GM18511 (cell line): Measurements from ENCODE around the gene NACC2.
"Not testable (repeated sequence)": the region's sequence is repeated elsewhere in the genome, so short reads cannot be mapped to it uniquely, and the experiment has no call there.

Experiments used
- ATAC-seq: cut with Tn5 transposase; IDR thresholded peaks from one replicate; pipeline ENCODE4 v1.9.1; 2021; ENCODE audit warnings: mild to moderate bottlenecking, moderate library complexity; ENCODE audit not compliant: unreplicated experiment

The NACC2 gene

DNA sequence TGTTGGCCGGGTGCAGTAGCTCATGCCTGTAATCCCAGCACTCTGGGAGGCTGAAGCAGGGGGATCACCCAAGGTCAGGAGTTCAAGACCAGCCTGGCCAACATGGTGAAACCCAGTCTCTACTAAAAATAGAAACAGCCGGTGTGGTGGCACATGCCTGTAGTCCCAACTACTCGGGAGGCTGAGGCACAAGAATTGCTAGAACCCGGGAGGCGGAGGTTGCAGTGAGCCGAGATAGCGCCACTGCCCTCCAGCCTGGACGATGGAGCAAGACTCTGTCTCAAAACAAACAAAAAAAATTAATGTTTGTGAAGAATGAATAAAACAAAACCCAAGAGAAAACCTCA, 68.2 kb downstream of the NACC2 start:
- not testable (repeated sequence) for ATAC-seq

DNA sequence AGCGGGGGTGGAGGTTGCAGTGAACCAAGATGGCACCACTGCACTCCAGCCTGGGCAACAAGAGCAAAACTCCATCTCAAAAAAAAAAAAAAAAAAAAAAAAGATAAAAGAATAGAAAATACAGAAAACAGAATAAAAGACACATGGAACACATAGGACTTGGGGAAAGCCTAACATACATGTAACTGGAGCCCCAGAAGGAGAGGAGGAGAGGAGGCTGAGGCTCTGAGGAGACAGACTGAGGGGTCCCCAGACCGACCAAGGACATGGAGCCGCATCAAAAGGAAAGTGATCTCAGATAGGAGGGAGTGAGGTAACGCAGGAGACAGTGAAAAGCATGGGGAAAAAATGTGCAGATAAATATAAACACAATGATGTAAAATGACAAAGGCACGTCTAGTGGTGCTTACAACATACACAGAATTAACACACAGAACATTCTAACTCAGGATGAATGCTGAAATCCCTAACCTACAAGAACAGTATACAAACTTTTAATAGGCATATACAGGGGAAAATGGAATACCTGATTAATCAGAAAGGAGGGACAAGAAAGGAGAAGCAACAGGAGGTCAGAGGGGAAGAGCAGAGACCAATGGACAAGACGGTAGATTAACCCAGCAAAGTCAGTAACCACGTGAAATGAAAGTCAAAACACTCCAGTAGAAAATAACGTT, 68.7 kb downstream of the NACC2 start:
- ATAC-seq: no peak

DNA sequence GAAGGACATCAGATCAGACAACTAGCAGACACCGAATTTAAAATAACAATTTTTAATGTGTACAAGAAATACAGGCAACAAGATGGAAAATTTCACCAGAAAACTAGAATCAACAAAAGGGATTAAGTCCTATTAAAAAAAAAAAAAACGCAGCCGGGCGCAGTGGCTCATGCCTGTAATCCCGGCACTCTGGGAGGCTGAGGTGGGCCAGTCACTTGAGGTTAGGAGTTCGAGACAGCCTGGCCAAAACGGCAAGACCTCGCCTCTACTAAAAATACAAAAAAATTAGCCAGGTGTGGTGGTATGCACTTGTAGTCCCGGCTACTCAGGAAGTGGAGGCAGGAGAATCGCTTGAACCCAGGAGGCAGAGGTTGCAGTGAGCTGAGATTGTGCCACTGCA, 69.6 kb downstream of the NACC2 start:
- ATAC-seq: no peak

DNA sequence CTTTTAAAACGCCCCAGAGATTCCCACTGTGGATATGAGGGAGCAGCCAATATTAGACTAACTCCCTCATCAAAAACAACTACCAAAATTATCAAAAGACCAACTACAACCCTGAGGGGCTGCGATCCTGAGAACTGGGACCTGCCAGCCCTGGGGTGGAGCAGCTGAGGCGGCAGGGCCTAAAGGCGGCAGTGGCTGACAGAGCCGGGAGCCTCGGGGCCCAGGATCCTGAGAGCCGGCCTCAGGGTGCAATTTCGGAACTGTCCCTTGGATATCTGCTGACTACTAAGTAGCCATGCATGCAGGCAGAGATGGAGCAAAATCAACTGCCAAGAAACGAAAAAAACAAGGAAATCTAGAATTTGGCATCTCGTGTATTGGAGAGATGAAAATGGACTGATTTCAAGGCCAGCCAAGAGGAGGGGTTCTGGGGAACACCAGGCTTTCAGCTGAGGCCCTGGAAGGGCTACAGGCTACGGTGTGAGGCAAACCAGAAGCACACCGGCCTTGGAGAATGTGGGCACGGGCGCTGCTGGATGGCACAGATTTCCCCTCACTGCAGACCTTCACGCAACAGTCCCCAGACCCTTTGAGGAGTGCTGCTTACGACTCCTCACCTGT, 70.3 kb downstream of the NACC2 start:
- no peak for ATAC-seq

DNA sequence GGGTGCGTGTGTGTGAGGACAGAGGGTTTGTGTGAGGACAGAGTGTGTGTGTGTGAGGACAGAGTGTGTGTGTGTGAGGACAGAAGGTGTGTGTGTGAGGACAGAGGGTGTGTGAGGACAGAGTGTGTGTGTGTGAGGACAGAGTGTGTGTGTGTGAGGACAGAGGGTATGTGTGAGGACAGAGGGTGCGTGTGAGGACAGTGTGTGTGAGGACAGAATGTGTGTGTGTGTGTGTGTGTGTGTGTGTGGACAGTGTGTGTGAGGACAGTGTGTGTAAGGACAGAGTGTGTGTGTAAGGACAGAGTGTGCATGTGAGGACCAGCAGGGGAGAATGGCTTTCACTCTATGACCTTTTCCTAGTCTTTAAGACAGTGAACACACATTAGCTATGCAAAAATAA, 70.8 kb downstream of the NACC2 start:
- no peak for ATAC-seq

DNA sequence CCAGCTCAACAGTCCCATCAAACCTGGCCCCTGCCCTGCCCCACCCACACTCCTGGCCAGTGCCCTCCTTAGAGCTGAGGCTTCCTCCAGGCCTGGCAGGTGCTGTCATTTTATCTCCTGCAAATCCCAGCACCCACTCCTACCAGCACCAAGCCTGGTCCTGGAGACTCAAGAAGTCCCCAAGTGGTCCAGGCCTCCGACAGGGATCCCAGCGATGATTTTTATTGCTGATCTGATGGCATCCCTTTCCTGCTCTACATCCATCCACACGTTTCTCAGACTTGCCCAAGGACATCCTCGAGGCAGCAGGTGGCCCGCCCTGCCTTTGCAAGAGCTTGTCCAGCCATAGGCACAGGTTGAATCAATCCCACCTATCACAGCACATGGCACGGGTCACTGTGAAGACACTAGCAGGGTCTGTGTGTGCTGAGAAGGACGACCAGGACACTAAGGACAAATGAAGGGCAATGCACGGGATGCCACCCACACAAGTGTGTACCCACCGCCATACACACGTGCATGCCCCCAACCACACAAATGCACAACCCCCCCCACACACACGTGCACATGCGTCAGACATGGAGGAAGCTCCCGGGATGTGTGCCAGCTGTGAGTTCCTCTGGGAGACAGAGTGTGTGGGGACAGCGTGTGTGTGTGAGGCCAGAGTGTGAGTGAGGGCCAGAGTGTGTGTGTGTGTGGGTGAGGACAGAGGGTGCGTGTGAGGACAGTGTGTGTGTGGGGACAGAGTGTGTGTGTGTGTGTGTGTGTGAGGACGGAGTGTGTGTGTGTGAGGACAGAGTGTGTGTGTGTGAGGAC, 71.5 kb downstream of the NACC2 start:
- no peak for ATAC-seq

DNA sequence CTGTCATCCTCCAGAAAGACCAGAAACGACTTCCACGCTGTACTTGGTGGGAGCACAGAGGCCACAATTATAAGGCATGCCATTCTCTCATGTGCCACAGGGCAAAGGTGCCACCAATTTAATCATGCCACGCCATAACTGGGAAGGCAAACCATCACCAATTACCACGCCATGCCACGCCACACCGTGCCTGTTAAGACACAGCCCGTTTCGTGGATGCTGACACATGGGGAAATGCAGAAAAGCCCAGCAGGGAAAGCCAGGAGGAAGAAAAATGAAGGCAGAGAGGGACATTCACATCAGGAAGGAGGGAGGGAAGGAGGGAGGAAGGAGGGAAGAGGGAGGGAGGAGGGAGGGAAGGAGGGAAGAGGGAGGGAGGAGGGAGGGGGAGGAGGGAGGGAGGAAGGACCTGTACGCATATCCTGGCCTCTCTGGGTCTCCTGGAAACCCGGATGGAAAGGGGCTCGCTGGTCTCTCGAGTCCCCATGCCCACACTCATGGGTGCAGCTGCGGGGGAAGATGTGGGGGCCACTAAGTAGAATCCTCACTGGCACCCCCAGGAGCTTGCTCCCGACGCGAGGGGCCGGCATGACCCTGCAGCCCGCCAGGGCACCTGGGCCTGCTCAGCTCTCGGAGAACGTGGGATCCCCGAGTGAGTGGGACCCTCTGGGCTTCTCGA, 72.2 kb downstream of the NACC2 start:
- no peak for ATAC-seq

DNA sequence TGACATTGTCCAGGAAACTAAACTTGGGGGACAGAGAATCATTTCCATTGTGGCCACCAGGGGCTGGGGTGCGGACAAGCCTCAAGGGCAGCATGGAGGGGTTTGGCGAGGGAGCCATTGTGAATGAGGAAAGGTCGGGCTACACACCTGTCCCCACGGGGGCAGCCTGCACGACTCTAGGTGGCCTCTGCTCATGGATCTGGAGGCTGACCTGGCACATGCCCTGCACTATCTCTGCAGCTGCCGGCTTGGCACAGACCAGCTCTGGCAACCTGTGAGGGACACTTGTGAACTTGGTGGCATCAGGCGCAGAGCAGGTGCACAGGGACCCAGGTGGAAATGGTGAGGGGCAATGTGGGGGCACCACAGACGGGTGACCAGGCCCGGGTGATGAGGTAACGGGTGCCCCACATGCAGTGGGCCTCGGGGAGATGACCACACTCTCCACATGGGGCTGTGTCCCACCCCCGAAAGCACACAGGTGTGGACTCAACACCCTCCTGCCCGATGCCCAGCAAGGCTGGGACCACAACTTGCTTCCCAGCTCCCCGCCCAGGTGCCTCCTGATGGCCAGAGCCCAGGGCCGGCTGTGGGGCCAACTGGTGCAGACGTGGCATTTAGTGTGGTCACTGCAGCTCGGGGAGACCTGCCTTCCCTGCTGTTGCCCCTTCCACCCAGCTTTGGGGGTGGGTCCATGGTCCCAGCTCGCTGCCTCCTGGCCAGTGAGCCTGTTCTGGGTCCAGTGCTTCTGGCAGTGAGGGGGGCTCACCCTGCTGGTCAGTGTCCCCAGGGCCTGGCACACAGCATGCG, 73.0 kb downstream of the NACC2 start:
- no peak for ATAC-seq

DNA sequence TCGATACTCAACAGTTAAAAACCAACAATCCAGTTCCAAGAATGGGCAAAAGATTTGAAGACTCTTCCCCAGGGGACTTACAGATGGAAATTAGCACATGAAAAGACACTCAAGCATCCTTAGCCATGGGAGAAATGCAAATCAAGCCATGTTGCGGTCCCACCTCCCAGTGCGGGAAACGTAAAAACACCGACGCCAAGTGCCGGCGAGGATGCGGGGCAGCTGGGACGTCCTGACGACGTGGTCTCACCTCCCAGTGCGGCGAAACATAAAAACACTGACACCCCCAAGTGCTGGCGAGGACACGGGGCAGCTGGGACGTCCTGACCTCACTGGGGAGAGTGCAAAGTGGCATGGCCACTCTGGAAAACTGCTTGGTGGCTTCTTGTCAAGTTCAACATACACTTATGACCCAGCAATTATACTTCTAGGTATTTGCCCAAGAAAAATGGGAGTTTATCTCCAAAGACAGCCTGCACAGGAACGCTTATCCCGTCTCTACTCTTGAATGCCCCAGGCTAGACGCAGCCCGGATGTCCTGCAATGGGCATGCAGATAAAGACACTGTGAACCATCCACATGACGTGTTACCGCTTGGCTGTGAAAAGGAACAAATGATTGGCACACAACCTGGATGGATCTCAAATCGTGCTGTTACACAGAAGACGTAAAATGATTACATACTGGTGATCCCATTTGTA, 73.8 kb downstream of the NACC2 start:
- ATAC-seq: no peak

DNA sequence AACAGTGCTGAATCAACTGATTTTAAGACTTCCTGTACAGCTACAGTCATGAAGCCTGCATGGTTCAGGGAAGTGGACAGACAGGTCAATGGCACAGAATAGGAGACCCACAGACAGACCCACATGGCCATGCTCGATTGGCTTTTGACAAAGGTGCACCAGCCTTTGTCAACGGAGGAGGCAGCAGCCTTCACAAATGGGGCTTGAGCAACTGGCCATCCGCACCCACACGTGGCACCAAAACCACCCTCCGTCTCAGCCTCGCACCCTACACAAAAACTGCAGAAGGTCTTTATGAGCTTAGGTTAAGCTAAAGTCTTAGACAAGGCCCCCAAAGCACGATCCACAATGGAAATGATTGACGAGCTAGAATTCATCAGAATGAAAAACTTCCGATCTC, 74.4 kb downstream of the NACC2 start:
- no peak for ATAC-seq

DNA sequence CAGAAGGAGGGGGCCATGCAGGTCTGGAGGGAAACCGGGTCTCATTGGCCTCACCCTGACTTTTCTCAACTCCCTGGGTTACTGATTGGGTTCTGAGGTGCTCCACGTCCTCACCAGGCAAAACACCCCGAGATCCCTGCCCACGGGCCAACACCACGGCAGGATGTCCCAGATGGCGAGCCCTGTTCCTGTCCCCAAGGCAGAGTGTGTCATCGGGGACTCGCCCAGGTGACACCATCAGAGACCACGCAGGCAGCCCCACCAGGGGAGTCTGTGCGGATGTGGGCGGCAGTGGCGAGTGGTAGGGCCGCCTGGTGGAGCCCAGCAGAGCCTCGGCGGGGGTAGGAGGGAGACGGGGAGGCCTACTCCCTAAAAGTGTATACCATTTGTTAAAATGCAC, 74.9 kb downstream of the NACC2 start:
- ATAC-seq: no peak

DNA sequence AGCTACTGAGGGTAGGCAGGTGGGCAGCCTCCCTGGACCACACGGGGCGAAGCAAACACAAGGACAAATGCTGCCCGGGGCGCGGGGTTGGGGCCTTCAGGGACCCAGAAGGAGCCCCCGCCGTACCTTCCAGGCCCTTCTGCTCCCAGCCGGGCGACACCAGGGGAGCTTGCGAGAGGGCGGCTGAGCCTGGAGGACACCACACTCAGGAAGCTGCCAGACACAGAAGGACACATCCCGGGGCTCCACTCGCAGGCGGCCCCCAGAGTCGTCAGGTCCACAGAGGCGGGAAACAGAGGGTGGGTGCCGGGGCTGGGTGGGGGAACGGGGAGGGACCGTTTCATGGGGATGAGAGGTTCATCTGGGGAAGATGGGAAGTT, 75.4 kb downstream of the NACC2 start:
- no peak for ATAC-seq

DNA sequence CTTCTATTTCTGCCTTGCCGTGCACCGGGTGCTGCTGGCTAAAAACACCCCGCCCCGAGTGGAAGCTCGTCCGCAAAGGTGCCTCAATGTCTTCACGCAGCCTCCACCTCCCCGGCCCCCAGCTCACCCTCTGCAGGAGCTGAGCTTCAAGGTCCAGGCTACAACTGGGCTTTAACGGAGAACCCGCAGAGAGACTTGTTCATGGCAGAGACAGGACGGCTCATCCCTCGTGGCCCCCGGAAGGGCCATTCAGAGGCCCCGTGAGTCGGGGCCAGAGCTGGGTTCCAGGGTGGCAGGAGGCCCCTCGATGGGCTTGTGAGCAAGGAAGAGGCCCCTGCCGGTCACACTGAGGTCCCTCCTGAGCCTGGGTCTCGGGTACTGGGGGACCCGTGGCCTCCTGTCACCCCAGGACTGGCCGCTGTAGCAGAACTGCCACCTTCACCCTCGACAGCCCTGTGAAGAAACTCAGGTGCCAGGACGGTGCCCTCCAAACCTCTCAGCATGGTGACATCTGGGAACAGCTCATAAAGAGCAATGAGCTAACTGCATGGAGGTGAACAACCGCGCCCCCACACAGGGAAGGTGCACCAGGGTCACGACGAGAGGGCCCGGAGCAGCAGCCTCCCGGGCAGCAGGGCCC, 75.9 kb downstream of the NACC2 start:
- ATAC-seq: no peak

DNA sequence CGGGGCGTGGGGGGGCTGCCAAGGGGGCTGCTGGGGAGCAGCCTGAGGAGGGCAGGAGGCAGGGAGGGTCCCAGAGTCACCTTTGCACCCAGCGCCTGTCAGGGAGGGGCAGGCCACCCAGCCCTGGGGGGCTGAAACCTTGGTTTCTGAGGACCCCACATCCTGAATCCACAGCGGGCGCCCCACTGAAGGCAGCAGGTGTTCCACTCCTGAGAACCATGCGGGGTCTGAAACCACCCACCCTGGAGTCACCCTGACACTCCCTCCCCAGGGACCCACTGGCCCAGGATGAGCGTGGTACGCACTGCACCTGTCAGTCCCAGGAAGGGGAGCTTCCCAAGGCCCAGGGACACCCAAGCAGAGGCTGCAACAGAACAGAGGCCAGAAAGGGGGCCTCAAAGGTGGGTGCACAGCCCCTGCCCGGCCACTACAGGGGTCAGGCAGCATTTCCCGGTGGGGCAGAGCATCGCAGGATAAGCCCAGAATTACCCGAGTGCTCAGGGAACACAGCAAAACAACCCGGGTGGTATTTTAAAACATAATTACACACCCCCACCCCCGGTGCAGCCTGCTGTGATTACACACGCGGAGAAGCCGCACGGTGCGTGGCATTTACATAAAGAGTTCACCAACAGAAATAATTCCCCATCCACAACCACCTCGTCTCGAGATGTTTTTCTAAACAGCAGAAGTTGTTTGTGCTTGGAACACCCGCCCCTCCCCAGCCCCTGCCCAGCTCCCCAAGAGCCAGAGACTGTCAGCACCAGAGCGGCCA, 76.6 kb downstream of the NACC2 start:
- no peak for ATAC-seq

DNA sequence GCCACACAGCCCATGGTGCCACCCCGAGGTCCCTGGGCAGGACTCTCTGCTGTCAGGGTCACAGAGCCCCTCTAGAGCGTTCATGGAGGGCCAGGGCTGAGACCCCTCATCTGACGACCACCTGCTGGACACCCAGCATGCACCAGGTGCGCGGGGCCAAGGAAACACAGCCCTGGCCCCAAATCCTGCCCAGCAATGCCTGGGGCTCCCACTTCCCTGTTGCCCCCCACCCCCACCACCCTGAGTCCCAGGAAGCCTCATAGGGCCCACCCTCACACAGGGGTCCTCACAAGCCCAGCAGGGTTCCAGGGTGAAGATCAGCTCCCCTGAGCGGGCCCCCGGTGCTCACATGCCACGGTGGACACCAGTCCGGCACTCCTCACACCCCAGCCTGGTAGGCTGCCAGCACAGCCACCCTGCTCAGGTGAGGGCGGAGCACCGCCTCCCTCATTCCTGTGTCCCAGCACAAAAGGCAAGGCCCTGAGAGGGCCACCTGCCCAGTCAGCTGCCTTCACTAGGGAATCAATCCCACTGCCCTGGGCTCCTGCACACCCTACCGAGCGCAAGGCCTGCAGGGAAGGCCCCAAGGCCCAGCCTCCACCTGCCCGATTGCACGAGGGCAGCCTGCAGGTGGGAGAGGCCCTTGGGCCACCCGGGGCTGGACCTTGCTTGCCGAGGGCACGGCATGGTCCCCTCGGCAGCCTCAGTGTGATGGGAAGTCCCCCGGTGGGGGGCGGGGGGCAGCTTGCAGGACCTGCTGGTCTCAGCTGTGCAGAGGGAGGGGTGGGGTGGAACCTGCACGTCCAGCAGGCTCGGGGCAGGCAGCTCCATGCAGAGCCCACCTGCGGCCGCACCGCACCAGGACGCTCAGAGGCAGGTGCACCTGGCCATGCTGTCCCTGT, 77.5 kb downstream of the NACC2 start:
- ATAC-seq: no peak

DNA sequence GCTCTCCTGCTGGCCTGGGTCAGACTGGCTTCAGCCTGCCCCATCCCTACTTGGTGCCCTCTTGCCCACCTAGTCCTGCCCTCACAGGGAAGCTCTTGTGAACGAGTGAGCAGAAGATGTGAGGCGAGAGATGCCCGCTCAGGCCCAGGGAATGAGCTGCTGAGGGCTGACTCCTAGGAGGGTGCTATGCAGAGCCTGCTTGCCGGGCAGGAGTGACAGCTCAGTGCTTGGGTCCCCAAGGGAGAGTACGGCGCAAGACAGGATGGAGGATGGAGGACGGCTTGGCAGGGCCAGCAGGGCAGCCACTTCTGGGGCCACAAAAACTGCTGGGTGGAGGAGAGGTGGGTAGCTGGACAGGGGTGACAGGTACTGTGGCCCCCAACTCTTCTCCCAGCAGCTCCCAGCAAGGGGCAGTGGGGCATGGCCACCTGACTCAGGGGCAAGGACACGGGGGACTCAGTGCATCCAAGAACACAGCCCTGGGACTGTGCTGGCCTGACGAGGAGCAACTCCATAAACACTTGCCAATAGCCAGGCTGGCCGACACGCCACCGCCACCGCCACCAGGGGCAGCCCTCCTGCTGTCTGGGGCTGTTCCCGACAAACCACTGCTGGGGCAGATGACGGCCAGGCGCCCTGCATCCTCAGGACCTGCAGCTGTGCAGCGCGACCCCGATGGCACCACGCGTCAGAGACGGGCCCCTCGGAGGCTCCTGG, 78.4 kb downstream of the NACC2 start:
- no peak for ATAC-seq
